Activated CD4-positive, alpha-beta memory T cell treated with anti-CD3 and anti-CD28 coated beads for 36 hours (primary cell): ENCODE results near the gene SPATA13. TPM values are rescaled to one million over a fixed set of nuclear protein-coding genes. Genes with fewer than 3 reads are reported as not detected.
A peak's percentile ranks its signal among the peaks of the same experiment; 100 is the strongest.

Experiments used
- CTCF ChIA-PET: fragments of 350-600 bp; sonication (Branson Sonifier 250); formaldehyde crosslinking; loops from one replicate; lab custom pipeline; 2021; ENCODE audit warnings: antibody characterized with exemption, inconsistent platforms; lab: Charles Lee
- POLR2A ChIA-PET: fragments of 350-600 bp; sonication (Branson Sonifier 250); formaldehyde crosslinking; loops from one replicate; lab custom pipeline; 2021; ENCODE audit warnings: antibody characterized with exemption; lab: Charles Lee
- DNase-seq: peaks from one replicate; pipeline ENCODE4 v3.0.0-alpha.2; 2020
- H3K27ac Mint-ChIP-seq: one replicate; pipeline ENCODE4 v1.8.0; 2021; ENCODE audit warnings: mixed read lengths
- H3K27me3 Mint-ChIP-seq: one replicate; pipeline ENCODE4 v1.8.0; 2021; ENCODE audit warnings: mixed read lengths
- H3K36me3 Mint-ChIP-seq: one replicate; pipeline ENCODE4 v1.8.0; 2021; ENCODE audit warnings: mixed read lengths
- H3K4me1 Mint-ChIP-seq: one replicate; pipeline ENCODE4 v1.8.0; 2021; ENCODE audit warnings: low read depth, mixed read lengths
- H3K4me3 Mint-ChIP-seq: one replicate; pipeline ENCODE4 v1.8.0; 2021; ENCODE audit warnings: mild to moderate bottlenecking, mixed read lengths
- H3K9me3 Mint-ChIP-seq: one replicate; pipeline ENCODE4 v1.8.0; 2021; ENCODE audit warnings: mixed read lengths
- intact Hi-C: fragments of 100-400 bp; cut with micrococcal nuclease; formaldehyde crosslinking; loops from one replicate; pipeline ENCODE4 v1.15.1; 2023
- total RNA-seq, 2 experiments: library from RNA; stranded (reverse); gene quantifications; one replicate each; pipeline ENCODE4 v1.2.3, GENCODE V29; 2021

SPATA13 gene
- total RNA-seq, 2 experiments from 2014 or later: 50.3 to 50.8 TPM

GRCh38 chr13:24230428-24231072 is 70.0 kb downstream of the SPATA13 start:
- ChIA-PET CTCF (interaction anchor here (0.5 to 4.1 kb wide), 12 partner anchors 8 to 339 kb away, joined by 3 to 47 read pairs (median 4); no protein-coding TSS in a partner anchor), POLR2A (no interaction called here)
- intact Hi-C loops: no loop called here
- H3K27me3 Mint-ChIP-seq: no peaks in the 10 kb centered on the region
- no peak overlapping the region for H3K27ac Mint-ChIP-seq
- peaks cover 18% of the 10 kb centered on the region for H3K4me1 Mint-ChIP-seq
- no peaks in the 10 kb centered on the region for H3K9me3 Mint-ChIP-seq
- DNase-seq: no peak
- no peak overlapping the region for H3K4me3 Mint-ChIP-seq
- H3K36me3 Mint-ChIP-seq: no peaks in the 10 kb centered on the region

DNA sequence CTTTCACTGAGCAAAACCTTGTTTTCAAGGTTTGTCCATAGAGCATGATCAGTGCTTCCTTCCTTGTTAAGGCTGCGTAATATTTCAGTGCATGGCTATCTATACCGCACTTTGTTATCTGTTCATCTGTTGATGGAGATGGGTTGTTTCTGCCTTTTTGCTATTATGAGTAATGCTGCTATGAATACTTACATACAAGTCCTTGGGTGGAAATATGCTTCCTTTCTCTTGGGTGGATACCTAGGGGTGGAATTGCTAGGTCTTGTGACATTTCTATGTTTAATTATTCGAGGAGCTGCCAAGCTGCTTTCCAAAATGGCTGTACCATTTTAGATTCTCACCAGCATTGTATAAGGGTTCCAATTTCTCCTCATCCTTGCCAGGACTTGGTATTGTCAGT is 70.9 kb downstream of the SPATA13 start:
- POLR2A ChIA-PET: no interaction called here

GRCh38 chr13:24232037-24232436 is 71.5 kb downstream of the SPATA13 start:
- intact Hi-C loops: loop anchor here (2.0 kb wide), 2 partner anchors 19 to 43 kb away; no protein-coding TSS in a partner anchor

More for the DNA sequence above, 70.9 kb downstream of the SPATA13 start:
- intact Hi-C loops: no loop called here
- Mint-ChIP-seq H3K36me3 (no peaks in the 10 kb centered on the region), H3K4me1 (peaks cover 18% of the 10 kb centered on the region), H3K27me3 (no peaks in the 10 kb centered on the region), H3K4me3 (no peak overlapping the region), H3K9me3 (no peaks in the 10 kb centered on the region), H3K27ac (no peak overlapping the region)
- CTCF ChIA-PET: interaction anchor here (0.5 to 4.1 kb wide), 11 partner anchors 8 to 178 kb away, joined by 3 to 47 read pairs (median 4); no protein-coding TSS in a partner anchor
- no peak for DNase-seq

DNA sequence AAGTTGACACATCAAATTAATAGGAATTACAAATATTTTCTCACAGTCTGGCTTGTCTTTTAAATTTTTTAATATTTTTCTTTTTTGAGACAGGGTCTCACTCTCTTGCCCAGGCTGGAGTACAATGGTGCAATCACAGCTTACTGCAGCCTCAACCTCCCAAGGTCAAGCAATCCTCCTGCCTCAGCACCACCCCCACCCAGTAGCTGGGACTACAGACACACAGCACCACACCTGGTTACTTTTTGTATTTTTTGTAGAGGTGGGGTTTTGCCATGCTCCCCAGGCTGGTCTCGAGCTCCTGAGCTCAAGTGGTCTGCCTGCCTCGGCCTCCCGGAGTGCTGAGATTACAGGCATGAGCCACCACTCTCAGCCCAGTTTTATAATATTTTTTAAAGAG is 72.0 kb downstream of the SPATA13 start:
- Mint-ChIP-seq H3K9me3 (no peaks in the 10 kb centered on the region), H3K4me1 (peaks cover 18% of the 10 kb centered on the region), H3K27ac (no peak overlapping the region), H3K36me3 (no peaks in the 10 kb centered on the region), H3K27me3 (no peaks in the 10 kb centered on the region), H3K4me3 (no peak overlapping the region)
- CTCF ChIA-PET: interaction anchor here (2.0 kb wide), 1 partner anchor 38 kb away, joined by 6 read pairs; no protein-coding TSS in a partner anchor
- intact Hi-C loops: loop anchor here (2.0 kb wide), 2 partner anchors 18 to 42 kb away; no protein-coding TSS in a partner anchor
- POLR2A ChIA-PET: interaction anchor here (1.3 kb wide), 1 partner anchor 38 kb away, joined by 3 read pairs; no protein-coding TSS in a partner anchor
- DNase-seq: no peak

More at GRCh38 chr13:24232037-24232436, 71.5 kb downstream of the SPATA13 start:
- Mint-ChIP-seq H3K36me3 (no peaks in the 10 kb centered on the region), H3K27me3 (no peaks in the 10 kb centered on the region), H3K4me3 (no peak overlapping the region), H3K27ac (no peak overlapping the region), H3K4me1 (peaks cover 18% of the 10 kb centered on the region), H3K9me3 (no peaks in the 10 kb centered on the region)
- CTCF ChIA-PET: interaction anchor here (1.0 to 2.0 kb wide), 3 partner anchors 12 to 171 kb away, joined by 3 to 13 read pairs (median 6); no protein-coding TSS in a partner anchor
- POLR2A ChIA-PET: no interaction called here
- no peak for DNase-seq

GRCh38 chr13:24233351-24233901 is 72.9 kb downstream of the SPATA13 start:
- Mint-ChIP-seq H3K4me1 (peaks cover 18% of the 10 kb centered on the region), H3K9me3 (no peaks in the 10 kb centered on the region), H3K4me3 (peak overlapping the region; percentile 31), H3K27me3 (no peaks in the 10 kb centered on the region), H3K36me3 (no peaks in the 10 kb centered on the region), H3K27ac (peak overlapping the region; percentile 72)
- ChIA-PET CTCF (interaction anchor here (1.1 to 2.0 kb wide), 2 partner anchors 11 to 37 kb away, joined by 3 to 6 read pairs; no protein-coding TSS in a partner anchor), POLR2A (interaction anchor here (0.6 to 2.3 kb wide), 3 partner anchors 18 to 44 kb away, joined by 3 to 12 read pairs (median 4); no protein-coding TSS in a partner anchor)
- no peak for DNase-seq
- intact Hi-C loops: loop anchor here (1.0 to 2.0 kb wide), 4 partner anchors 17 to 73 kb away; partner anchors contain the start of gene SPATA13

GRCh38 chr13:24234200-24234915 is 73.8 kb downstream of the SPATA13 start:
- peak overlapping the region; percentile 64 for H3K27ac Mint-ChIP-seq
- peaks cover 18% of the 10 kb centered on the region for H3K4me1 Mint-ChIP-seq

GRCh38 chr13:24237356-24237755 is 76.8 kb downstream of the SPATA13 start:
- CTCF ChIA-PET: interaction anchor here (1.0 kb wide), 2 partner anchors 9 to 14 kb away, joined by 3 read pairs; no protein-coding TSS in a partner anchor
- Mint-ChIP-seq H3K27ac (no peak overlapping the region), H3K9me3 (no peaks in the 10 kb centered on the region), H3K4me1 (peaks cover 18% of the 10 kb centered on the region), H3K36me3 (no peaks in the 10 kb centered on the region), H3K27me3 (no peaks in the 10 kb centered on the region), H3K4me3 (no peak overlapping the region)
- POLR2A ChIA-PET: no interaction called here
- no peak for DNase-seq
- intact Hi-C loops: no loop called here

More at GRCh38 chr13:24234200-24234915, 73.8 kb downstream of the SPATA13 start:
- POLR2A ChIA-PET: interaction anchor here (0.6 to 2.3 kb wide), 2 partner anchors 17 to 43 kb away, joined by 4 to 12 read pairs; no protein-coding TSS in a partner anchor
- Mint-ChIP-seq H3K4me3 (no peak overlapping the region), H3K36me3 (no peaks in the 10 kb centered on the region), H3K27me3 (no peaks in the 10 kb centered on the region), H3K9me3 (no peaks in the 10 kb centered on the region)
- CTCF ChIA-PET: interaction anchor here (0.6 to 1.4 kb wide), 5 partner anchors 10 to 313 kb away, joined by 3 to 4 read pairs (median 3); no protein-coding TSS in a partner anchor
- DNase-seq: no peak
- intact Hi-C loops: no loop called here

DNA sequence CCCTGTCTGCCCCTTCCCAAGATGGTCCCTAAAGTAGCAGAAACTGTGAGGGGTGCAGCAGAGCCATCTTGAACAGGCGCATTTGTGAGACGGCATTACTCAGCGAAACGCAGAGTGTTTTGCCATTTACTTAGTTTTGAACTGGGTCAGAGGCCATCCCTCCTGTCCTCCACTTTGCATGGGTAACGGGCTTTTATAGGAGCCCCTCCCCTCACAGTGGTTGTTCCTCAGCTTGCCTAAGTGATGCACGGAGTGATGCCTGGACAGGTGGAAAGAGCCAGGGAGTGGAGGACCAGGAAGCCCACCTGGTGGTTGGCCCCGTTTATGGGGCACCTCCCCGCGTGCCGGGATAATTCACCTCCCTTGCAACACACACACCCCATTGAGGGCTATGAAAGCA is 80.8 kb downstream of the SPATA13 start:
- CTCF ChIA-PET: interaction anchor here (2.6 kb wide), 1 partner anchor 13 kb away, joined by 10 read pairs; no protein-coding TSS in a partner anchor
- intact Hi-C loops: no loop called here
- Mint-ChIP-seq H3K9me3 (no peaks in the 10 kb centered on the region), H3K4me3 (no peak overlapping the region), H3K27ac (no peak overlapping the region), H3K36me3 (no peaks in the 10 kb centered on the region), H3K27me3 (no peaks in the 10 kb centered on the region), H3K4me1 (no peaks in the 10 kb centered on the region)
- POLR2A ChIA-PET: no interaction called here
- DNase-seq: no peak

GRCh38 chr13:24242100-24242499 is 81.6 kb downstream of the SPATA13 start:
- intact Hi-C loops: no loop called here
- POLR2A ChIA-PET: no interaction called here
- CTCF ChIA-PET: interaction anchor here (2.6 kb wide), 1 partner anchor 13 kb away, joined by 10 read pairs; no protein-coding TSS in a partner anchor

GRCh38 chr13:24243302-24243701 is 82.8 kb downstream of the SPATA13 start:
- Mint-ChIP-seq H3K4me1 (no peaks in the 10 kb centered on the region), H3K36me3 (no peaks in the 10 kb centered on the region), H3K4me3 (no peak overlapping the region), H3K9me3 (no peaks in the 10 kb centered on the region), H3K27ac (no peak overlapping the region), H3K27me3 (no peaks in the 10 kb centered on the region)
- intact Hi-C loops: no loop called here
- DNase-seq: no peak
- CTCF ChIA-PET: no interaction called here
- POLR2A ChIA-PET: no interaction called here

More at GRCh38 chr13:24242100-24242499, 81.6 kb downstream of the SPATA13 start:
- H3K9me3 Mint-ChIP-seq: no peaks in the 10 kb centered on the region
- no peak for DNase-seq
- no peaks in the 10 kb centered on the region for H3K4me1 Mint-ChIP-seq
- H3K36me3 Mint-ChIP-seq: no peaks in the 10 kb centered on the region
- no peaks in the 10 kb centered on the region for H3K27me3 Mint-ChIP-seq
- no peak overlapping the region for H3K27ac Mint-ChIP-seq
- no peak overlapping the region for H3K4me3 Mint-ChIP-seq

- ChIA-PET POLR2A (interaction anchor here (0.8 to 1.5 kb wide), 2 partner anchors 10 to 27 kb away, joined by 3 to 4 read pairs; no protein-coding TSS in a partner anchor), CTCF (interaction anchor here (0.6 to 1.5 kb wide), 4 partner anchors 10 to 314 kb away, joined by 3 to 5 read pairs (median 4); no protein-coding TSS in a partner anchor)
- Mint-ChIP-seq H3K9me3 (no peaks in the 10 kb centered on the region), H3K4me3 (no peak overlapping the region), H3K36me3 (no peaks in the 10 kb centered on the region), H3K27me3 (no peaks in the 10 kb centered on the region), H3K4me1 (peaks cover 7% of the 10 kb centered on the region), H3K27ac (no peak overlapping the region)
- intact Hi-C loops: no loop called here
- no peak for DNase-seq
Observed at GRCh38 chr13:24244802-24245201, 84.3 kb downstream of the SPATA13 start.
